A549 treated with CORT108297 at 1 μM for 4 hours (cell line): ENCODE measurements around the gene EEF2K. TPM values are rescaled to one million over a fixed set of nuclear protein-coding genes. Genes with fewer than 3 reads are reported as not detected.

ENCODE experiments used
- total RNA-seq: library from RNA; stranded (reverse); fragments of 200-300 nt; extraction: Qiagen RNA extraction; gene quantifications from 5 replicates; pipeline ENCODE4 v1.2.3, GENCODE V29; 2022

EEF2K gene
- total RNA-seq: 11.1 to 16.4 TPM (median 13.7 TPM) in 5 replicates

GRCh38 chr16:22206013-22206841 is at the start of gene EEF2K:
TSS of gene EEF2K (plus strand) at chr16:22206278. CDS start at chr16:22225730, 19,452 bp downstream.

DNA sequence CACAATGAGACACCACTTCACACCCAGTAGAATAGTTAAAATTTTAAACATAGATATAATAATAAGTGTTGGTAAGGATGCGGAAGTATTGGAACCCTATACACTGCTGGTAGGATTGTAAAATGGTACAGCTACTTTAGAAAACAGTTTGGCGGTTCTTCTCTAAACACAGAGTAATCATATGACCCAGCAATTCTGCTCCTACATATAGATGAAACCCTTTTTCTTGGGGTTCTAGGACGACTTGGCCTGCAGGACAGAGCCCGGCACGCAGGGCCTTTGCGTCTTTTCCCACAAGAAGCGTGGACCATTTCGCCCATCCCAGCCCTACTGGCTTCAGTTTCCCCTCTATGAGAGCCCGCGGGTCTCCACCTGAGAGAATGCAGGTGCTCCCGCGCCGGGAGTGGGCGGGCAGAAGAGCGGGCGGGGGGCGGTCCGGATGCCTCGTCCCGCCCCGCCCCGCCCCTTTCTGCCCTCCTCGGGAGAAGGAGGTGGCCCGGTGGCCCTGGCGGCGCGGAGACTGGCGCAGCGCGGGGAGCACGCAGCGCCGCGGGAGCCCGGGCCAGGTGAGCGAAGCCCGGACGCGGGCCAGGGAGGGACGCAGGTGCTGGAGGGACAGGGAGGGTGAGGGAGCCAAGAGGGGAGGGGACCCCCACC is 44.0 kb upstream of the EEF2K start, which contains the start of gene SDR42E2:
SDR42E2 (plus strand) TSS at position 508 of the 657 bp plus-strand sequence. CDS start 3,077 bp downstream, outside the sequence.

GRCh38 chr16:22297114-22297870 is 91.2 kb downstream of the EEF2K start, which contains the start of gene POLR3E:
TSS of gene POLR3E (plus strand) at chr16:22297409. CDS start at chr16:22302969, 5,560 bp downstream.

Other genes starting within 250 kb of the EEF2K start
- gene PDZD9, start 205.2 kb upstream of the EEF2K start, total RNA-seq: not detected in 5 replicates
- gene MOSMO, start 198.2 kb upstream of the EEF2K start, total RNA-seq: 8.0 to 11.5 TPM (median 10.5 TPM) in 5 replicates
- gene VWA3A, start 113.7 kb upstream of the EEF2K start, total RNA-seq: 0.02 to 0.25 TPM (median 0.03 TPM) in 3 of 5 replicates, not detected in the others
- gene SDR42E2, start 43.8 kb upstream of the EEF2K start, total RNA-seq: not detected in 5 replicates
- 26.5 to 40.2 TPM (median 37.6 TPM) in 5 replicates for gene POLR3E, start 91.1 kb downstream of the EEF2K start, total RNA-seq
- gene CDR2, start 168.3 kb downstream of the EEF2K start, total RNA-seq: 37.4 to 46.3 TPM (median 43.3 TPM) in 5 replicates